Liver (tissue), 3 donors: ENCODE measurements around the gene SLC36A3.

Experiments
- HNF4A ChIP-seq, 2 donors: conservative IDR thresholded peaks; 2 replicates each; pipeline ENCODE4 v1.6.1; 2016; ENCODE audit warnings: antibody characterized with exemption in 2 of 2, mild to moderate bottlenecking in 2 of 2
- MAX ChIP-seq: IDR thresholded peaks from 2 replicates; pipeline ENCODE4 v1.6.1; 2016; ENCODE audit warnings: antibody characterized with exemption
- NR2F2 ChIP-seq: IDR thresholded peaks from 2 replicates; pipeline ENCODE4 v1.6.1; 2016; ENCODE audit warnings: antibody characterized with exemption
- RAD21 ChIP-seq, 2 donors: IDR thresholded peaks; 2 replicates each; pipeline ENCODE4 v1.6.1; 2016; ENCODE audit warnings: antibody characterized with exemption in 2 of 2, mild to moderate bottlenecking in 2 of 2
- TAF1 ChIP-seq: conservative IDR thresholded peaks from 2 replicates; pipeline ENCODE4 v1.6.1; 2016; ENCODE audit warnings: antibody characterized with exemption, mild to moderate bottlenecking
- YY1 ChIP-seq: IDR thresholded peaks from 2 replicates; pipeline ENCODE4 v1.6.1; 2016; ENCODE audit warnings: antibody characterized with exemption, mild to moderate bottlenecking
- TF ChIP-seq, protein P1 (sequence below): fragments of 150-350 bp; IDR thresholded peaks from 2 replicates; pipeline ENCODE4 v1.5.1; 2017; ENCODE audit warnings: improper control_type of control experiment, low read depth, low read length; ENCODE audit not compliant: missing input control
- TF ChIP-seq, protein P2 (sequence below): IDR thresholded peaks from 2 replicates; pipeline ENCODE4 v1.6.1; 2016; ENCODE audit warnings: antibody characterized with exemption, mild to moderate bottlenecking
- donor health status: healthy.
- donor health status: healthy.

DNA sequence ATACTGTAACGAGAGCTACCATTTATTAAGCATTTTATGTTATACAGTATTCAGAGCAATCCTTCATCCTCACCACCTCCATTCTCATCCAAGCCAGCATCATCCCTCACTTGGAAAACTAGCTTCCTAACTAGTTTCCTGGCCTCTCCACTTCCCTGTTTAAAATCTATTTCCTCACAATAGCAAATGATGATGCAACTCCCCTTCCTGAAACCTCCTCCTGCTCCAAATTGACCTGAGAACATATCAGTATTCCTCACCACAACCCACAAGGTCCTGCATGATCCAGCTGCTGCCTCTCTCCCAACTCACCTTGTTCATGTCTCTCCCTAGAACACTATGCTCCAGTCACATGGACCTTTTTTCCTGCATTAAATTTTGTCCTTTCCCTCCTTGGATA lies 48.1 kb upstream of the SLC36A3 start:
- TF ChIP-seq, protein P1, sequence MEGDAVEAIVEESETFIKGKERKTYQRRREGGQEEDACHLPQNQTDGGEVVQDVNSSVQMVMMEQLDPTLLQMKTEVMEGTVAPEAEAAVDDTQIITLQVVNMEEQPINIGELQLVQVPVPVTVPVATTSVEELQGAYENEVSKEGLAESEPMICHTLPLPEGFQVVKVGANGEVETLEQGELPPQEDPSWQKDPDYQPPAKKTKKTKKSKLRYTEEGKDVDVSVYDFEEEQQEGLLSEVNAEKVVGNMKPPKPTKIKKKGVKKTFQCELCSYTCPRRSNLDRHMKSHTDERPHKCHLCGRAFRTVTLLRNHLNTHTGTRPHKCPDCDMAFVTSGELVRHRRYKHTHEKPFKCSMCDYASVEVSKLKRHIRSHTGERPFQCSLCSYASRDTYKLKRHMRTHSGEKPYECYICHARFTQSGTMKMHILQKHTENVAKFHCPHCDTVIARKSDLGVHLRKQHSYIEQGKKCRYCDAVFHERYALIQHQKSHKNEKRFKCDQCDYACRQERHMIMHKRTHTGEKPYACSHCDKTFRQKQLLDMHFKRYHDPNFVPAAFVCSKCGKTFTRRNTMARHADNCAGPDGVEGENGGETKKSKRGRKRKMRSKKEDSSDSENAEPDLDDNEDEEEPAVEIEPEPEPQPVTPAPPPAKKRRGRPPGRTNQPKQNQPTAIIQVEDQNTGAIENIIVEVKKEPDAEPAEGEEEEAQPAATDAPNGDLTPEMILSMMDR: no peak
- no peak for TF ChIP-seq YY1
- TF ChIP-seq, protein P2, sequence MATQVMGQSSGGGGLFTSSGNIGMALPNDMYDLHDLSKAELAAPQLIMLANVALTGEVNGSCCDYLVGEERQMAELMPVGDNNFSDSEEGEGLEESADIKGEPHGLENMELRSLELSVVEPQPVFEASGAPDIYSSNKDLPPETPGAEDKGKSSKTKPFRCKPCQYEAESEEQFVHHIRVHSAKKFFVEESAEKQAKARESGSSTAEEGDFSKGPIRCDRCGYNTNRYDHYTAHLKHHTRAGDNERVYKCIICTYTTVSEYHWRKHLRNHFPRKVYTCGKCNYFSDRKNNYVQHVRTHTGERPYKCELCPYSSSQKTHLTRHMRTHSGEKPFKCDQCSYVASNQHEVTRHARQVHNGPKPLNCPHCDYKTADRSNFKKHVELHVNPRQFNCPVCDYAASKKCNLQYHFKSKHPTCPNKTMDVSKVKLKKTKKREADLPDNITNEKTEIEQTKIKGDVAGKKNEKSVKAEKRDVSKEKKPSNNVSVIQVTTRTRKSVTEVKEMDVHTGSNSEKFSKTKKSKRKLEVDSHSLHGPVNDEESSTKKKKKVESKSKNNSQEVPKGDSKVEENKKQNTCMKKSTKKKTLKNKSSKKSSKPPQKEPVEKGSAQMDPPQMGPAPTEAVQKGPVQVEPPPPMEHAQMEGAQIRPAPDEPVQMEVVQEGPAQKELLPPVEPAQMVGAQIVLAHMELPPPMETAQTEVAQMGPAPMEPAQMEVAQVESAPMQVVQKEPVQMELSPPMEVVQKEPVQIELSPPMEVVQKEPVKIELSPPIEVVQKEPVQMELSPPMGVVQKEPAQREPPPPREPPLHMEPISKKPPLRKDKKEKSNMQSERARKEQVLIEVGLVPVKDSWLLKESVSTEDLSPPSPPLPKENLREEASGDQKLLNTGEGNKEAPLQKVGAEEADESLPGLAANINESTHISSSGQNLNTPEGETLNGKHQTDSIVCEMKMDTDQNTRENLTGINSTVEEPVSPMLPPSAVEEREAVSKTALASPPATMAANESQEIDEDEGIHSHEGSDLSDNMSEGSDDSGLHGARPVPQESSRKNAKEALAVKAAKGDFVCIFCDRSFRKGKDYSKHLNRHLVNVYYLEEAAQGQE: no peak
- TF ChIP-seq TAF1: no peak
- no peak for TF ChIP-seq HNF4A (conservative IDR thresholded peaks at IDR 0.05)
- TF ChIP-seq RAD21 (IDR thresholded peaks at IDR 0.05): no peak
- TF ChIP-seq MAX: no peak
- no peak for TF ChIP-seq NR2F2
